Activated B cell treated with CpG ODN at 0.5 μM for 24 hours (primary cell): ENCODE results near the gene CTNNA2. TPM values are rescaled to one million over a fixed set of nuclear protein-coding genes. Genes with fewer than 3 reads are reported as not detected.

Source experiments
- ATAC-seq: fragments of 200-7000 bp; cut with Tn5 transposase; one replicate; pipeline ENCODE4 v1.10.0; 2021; ENCODE audit warnings: low read depth, mild to moderate bottlenecking, moderate library complexity
- CTCF ChIA-PET: fragments of 350-600 bp; sonication (Branson Sonifier 250); formaldehyde crosslinking; loops from one replicate; lab custom pipeline; 2021; ENCODE audit warnings: antibody characterized with exemption; lab: Charles Lee
- POLR2A ChIA-PET: fragments of 350-600 bp; sonication (Branson Sonifier 250); formaldehyde crosslinking; loops from one replicate; lab custom pipeline; 2021; ENCODE audit warnings: antibody characterized with exemption; lab: Charles Lee
- DNase-seq: peaks from one replicate; pipeline ENCODE4 v3.0.0; 2022
- H3K27ac Mint-ChIP-seq: one replicate; pipeline ENCODE4 v1.8.0; 2020; ENCODE audit warnings: mixed read lengths
- H3K27me3 Mint-ChIP-seq: one replicate; pipeline ENCODE4 v1.8.0; 2021; ENCODE audit warnings: mixed read lengths
- H3K36me3 Mint-ChIP-seq: one replicate; pipeline ENCODE4 v1.8.0; 2021; ENCODE audit warnings: low read depth, mixed read lengths
- H3K4me1 Mint-ChIP-seq: one replicate; pipeline ENCODE4 v1.8.0; 2021; ENCODE audit warnings: mixed read lengths
- H3K4me3 Mint-ChIP-seq: one replicate; pipeline ENCODE4 v1.8.0; 2020; ENCODE audit warnings: mild to moderate bottlenecking, mixed read lengths
- H3K9me3 Mint-ChIP-seq: one replicate; pipeline ENCODE4 v1.8.0; 2020; ENCODE audit warnings: mixed read lengths
- intact Hi-C: fragments of 100-400 bp; cut with micrococcal nuclease; formaldehyde crosslinking; loops from one replicate; pipeline ENCODE4 v1.15.1; 2024
- total RNA-seq: library from RNA; stranded (reverse); gene quantifications from 2 replicates; pipeline ENCODE4 v1.2.3, GENCODE V29; 2022
- TF ChIP-seq, protein P1 (sequence below): fragments of 200-600 bp; IDR thresholded peaks from one replicate; pipeline ENCODE4 v1.8.0; 2022; ENCODE audit warnings: antibody characterized with exemption, mild to moderate bottlenecking

CTNNA2 gene
- total RNA-seq, 1 donor from 2014 or later: not detected

GRCh38 chr2:80266231-80266630, 753.4 kb downstream of the CTNNA2 start:
- Mint-ChIP-seq H3K4me1 (no peaks in the 10 kb centered on the region), H3K36me3 (no peaks in the 10 kb centered on the region), H3K27me3 (no peaks in the 10 kb centered on the region), H3K27ac (no peak overlapping the region), H3K9me3 (peaks cover 9% of the 10 kb centered on the region), H3K4me3 (no peak overlapping the region)
- CTCF ChIA-PET: no interaction called here
- ATAC-seq: no peak
- intact Hi-C loops: no loop called here
- POLR2A ChIA-PET: no interaction called here
- TF ChIP-seq, protein P1, sequence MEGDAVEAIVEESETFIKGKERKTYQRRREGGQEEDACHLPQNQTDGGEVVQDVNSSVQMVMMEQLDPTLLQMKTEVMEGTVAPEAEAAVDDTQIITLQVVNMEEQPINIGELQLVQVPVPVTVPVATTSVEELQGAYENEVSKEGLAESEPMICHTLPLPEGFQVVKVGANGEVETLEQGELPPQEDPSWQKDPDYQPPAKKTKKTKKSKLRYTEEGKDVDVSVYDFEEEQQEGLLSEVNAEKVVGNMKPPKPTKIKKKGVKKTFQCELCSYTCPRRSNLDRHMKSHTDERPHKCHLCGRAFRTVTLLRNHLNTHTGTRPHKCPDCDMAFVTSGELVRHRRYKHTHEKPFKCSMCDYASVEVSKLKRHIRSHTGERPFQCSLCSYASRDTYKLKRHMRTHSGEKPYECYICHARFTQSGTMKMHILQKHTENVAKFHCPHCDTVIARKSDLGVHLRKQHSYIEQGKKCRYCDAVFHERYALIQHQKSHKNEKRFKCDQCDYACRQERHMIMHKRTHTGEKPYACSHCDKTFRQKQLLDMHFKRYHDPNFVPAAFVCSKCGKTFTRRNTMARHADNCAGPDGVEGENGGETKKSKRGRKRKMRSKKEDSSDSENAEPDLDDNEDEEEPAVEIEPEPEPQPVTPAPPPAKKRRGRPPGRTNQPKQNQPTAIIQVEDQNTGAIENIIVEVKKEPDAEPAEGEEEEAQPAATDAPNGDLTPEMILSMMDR: no peak
- no peak for DNase-seq

GRCh38 chr2:80269806-80270205, 757.0 kb downstream of the CTNNA2 start:
- H3K4me1 Mint-ChIP-seq: no peaks in the 10 kb centered on the region
- TF ChIP-seq, protein P1: no peak
- DNase-seq (no peak), ATAC-seq (no peak)
- intact Hi-C loops: no loop called here
- H3K9me3 Mint-ChIP-seq: peaks cover 6% of the 10 kb centered on the region
- H3K36me3 Mint-ChIP-seq: no peaks in the 10 kb centered on the region
- no peak overlapping the region for H3K27ac Mint-ChIP-seq
- POLR2A ChIA-PET: no interaction called here
- no peak overlapping the region for H3K4me3 Mint-ChIP-seq
- H3K27me3 Mint-ChIP-seq: no peaks in the 10 kb centered on the region
- CTCF ChIA-PET: no interaction called here

- TF ChIP-seq, protein P1: no peak
- no peak overlapping the region for H3K4me3 Mint-ChIP-seq
- no peaks in the 10 kb centered on the region for H3K4me1 Mint-ChIP-seq
- no peaks in the 10 kb centered on the region for H3K27me3 Mint-ChIP-seq
- CTCF ChIA-PET: no interaction called here
- no peaks in the 10 kb centered on the region for H3K9me3 Mint-ChIP-seq
- no peak overlapping the region for H3K27ac Mint-ChIP-seq
- POLR2A ChIA-PET: no interaction called here
- ATAC-seq (no peak), DNase-seq (no peak)
- intact Hi-C loops: no loop called here
- H3K36me3 Mint-ChIP-seq: no peaks in the 10 kb centered on the region
Measured at GRCh38 chr2:80280598-80280997, 767.7 kb downstream of the CTNNA2 start.

- POLR2A ChIA-PET: no interaction called here
Measured at GRCh38 chr2:80281049-80281448, 768.2 kb downstream of the CTNNA2 start.

DNA sequence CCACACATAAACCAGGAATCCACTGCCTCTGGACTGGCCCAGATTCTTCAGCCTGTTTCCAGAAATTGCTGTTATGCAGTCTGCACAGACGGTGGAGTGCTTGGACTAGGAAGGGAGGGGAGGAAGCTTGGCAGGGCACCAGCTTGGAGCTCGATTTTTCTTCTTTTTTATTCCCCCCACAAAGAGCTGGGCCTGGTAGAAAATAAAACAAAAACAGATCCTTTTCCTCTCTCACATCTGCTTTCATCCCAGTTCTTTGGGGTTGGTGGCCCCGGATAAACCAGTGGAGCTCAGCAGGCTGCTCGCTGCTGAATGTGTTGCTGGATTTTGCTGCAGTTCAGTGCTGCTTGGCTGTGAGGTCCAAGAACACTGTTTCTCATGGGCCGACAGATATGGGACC, 775.7 kb downstream of the CTNNA2 start:
- Mint-ChIP-seq H3K36me3 (no peaks in the 10 kb centered on the region), H3K27ac (no peak overlapping the region), H3K4me1 (no peaks in the 10 kb centered on the region), H3K9me3 (peaks cover 2% of the 10 kb centered on the region), H3K4me3 (no peak overlapping the region), H3K27me3 (no peaks in the 10 kb centered on the region)
- TF ChIP-seq, protein P1: no peak
- ATAC-seq (no peak), DNase-seq (no peak)
- CTCF ChIA-PET: no interaction called here
- POLR2A ChIA-PET: no interaction called here
- intact Hi-C loops: no loop called here

More at GRCh38 chr2:80281049-80281448, 768.2 kb downstream of the CTNNA2 start:
- Mint-ChIP-seq H3K4me1 (no peaks in the 10 kb centered on the region), H3K4me3 (no peak overlapping the region), H3K27me3 (no peaks in the 10 kb centered on the region), H3K36me3 (no peaks in the 10 kb centered on the region), H3K27ac (no peak overlapping the region), H3K9me3 (peaks cover under 1% of the 10 kb centered on the region)
- ATAC-seq: no peak
- TF ChIP-seq, protein P1: no peak
- CTCF ChIA-PET: no interaction called here
- intact Hi-C loops: no loop called here
- no peak for DNase-seq
